ENCODE measurements around the gene NTM. TPM values are rescaled to one million over a fixed set of nuclear protein-coding genes. Genes with fewer than 3 reads are reported as not detected.

NTM gene
- polyA plus RNA-seq, 2 donors: 0.24 to 1.1 TPM

DNA sequence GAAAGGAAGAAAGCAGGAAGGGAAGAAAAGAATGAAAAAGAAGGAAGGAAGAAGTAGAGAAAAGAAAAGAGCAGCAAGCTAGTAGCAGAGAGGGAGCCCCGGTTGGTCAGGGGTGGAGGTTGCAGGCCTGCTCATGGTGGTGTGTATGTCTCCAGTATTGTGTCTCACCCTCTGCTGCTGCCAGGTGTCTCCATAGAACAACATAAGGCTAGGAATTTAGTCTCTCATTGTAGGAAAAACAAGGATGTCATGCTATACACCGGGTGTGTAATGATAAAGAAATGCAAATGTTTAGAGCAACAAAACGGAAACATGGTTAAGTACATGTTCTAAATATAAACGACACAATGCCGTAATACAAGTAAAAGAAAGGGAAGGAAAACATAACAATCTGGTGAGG, 342.5 kb downstream of the NTM start:
- H3K27me3 ChIP-seq (ENCODE audit: control insufficient read depth in 1 of 2, insufficient read depth in 2 of 2, low read length in 2 of 2): no peaks in the 10 kb centered on the region
- 78 to 79% methylated on average over 5 of the region's 5 CpGs for WGBS, 2 donors

DNA sequence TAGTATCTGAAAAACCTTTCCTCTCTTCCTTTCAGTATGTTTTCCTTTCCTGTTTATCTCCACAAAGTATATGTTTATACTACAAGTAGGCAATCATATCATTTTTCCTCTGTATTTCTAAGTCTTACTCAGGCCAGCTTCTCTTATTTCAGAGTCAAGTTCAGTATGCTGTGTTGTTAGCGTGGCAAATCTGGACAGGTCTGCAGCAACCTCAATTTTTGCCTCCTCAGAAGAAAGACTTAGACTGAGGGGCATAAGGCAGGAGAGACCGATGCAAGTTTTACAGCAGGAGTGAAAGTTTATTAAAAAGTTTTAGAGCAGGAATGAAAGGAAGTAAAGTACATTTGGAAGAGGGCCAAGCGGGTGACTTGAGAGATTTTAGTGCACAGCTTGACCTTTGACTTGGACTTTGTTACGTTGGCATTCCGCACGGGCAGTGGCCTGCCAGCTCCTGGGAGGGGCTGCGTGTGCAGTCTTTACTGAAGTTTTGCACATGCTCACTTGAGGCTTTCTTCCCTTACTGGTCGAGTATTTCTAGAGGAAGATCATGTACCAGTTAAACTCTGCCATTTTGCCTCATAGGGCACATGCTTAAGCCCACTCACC, 343.2 kb downstream of the NTM start:
- Histone ChIP-seq H3K27me3 (ENCODE audit: control insufficient read depth in 1 of 2, insufficient read depth in 2 of 2, low read length in 2 of 2) (no peaks in the 10 kb centered on the region), H3K4me3 (ENCODE audit: low read depth in 1 of 2, low read length in 2 of 2) (no peak overlapping the region), H3K9me3 (ENCODE audit: control insufficient read depth in 2 of 2, insufficient read depth in 1 of 2, low read depth in 1 of 2, low read length in 1 of 2) (no peaks in the 10 kb centered on the region), H3K27ac (ENCODE audit: low read depth in 2 of 2, low read length in 1 of 2) (no peak overlapping the region), H3K4me1 (ENCODE audit: control insufficient read depth in 2 of 2, insufficient read depth in 2 of 2, low read length in 1 of 2) (no peaks in the 10 kb centered on the region), H3K36me3 (ENCODE audit: control insufficient read depth in 2 of 2, insufficient read depth in 2 of 2, low read length in 1 of 2) (no peaks in the 10 kb centered on the region)
- 74 to 84% methylated on average over 8 of the region's 8 CpGs for WGBS, 2 donors

More for the DNA sequence above, 342.5 kb downstream of the NTM start:
- Histone ChIP-seq H3K4me3 (ENCODE audit: low read depth in 1 of 2, low read length in 2 of 2) (no peak overlapping the region), H3K9me3 (ENCODE audit: control insufficient read depth in 2 of 2, insufficient read depth in 1 of 2, low read depth in 1 of 2, low read length in 1 of 2) (no peaks in the 10 kb centered on the region), H3K4me1 (ENCODE audit: control insufficient read depth in 2 of 2, insufficient read depth in 2 of 2, low read length in 1 of 2) (no peaks in the 10 kb centered on the region), H3K27ac (ENCODE audit: low read depth in 2 of 2, low read length in 1 of 2) (no peak overlapping the region), H3K36me3 (ENCODE audit: control insufficient read depth in 2 of 2, insufficient read depth in 2 of 2, low read length in 1 of 2) (no peaks in the 10 kb centered on the region)

DNA sequence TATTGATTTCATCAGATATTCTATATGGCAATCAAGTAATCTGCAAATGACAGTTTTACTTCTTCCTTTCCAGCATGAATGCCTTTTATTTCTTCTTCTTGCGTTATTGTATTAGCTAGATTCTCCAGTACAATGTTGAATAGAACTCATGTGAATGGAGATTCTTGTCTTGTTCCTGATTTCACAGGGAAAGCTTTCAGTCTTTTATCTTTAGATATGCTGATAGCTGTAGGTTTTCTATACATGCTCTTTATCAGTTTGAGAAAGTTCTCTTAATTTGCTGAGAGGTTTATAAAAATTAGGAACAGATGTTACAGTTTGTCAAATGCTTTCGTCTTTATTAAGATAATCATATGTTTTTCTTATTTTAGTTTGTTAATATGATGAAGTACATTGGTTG, 347.2 kb downstream of the NTM start:
- no peaks in the 10 kb centered on the region for H3K9me3 ChIP-seq (ENCODE audit: control insufficient read depth in 2 of 2, insufficient read depth in 1 of 2, low read depth in 1 of 2, low read length in 1 of 2)
- WGBS, 2 donors: 80 to 82% methylated on average over 2 of the region's 2 CpGs
- H3K4me3 ChIP-seq (ENCODE audit: low read depth in 1 of 2, low read length in 2 of 2): no peak overlapping the region
- H3K36me3 ChIP-seq (ENCODE audit: control insufficient read depth in 2 of 2, insufficient read depth in 2 of 2, low read length in 1 of 2): no peaks in the 10 kb centered on the region
- H3K4me1 ChIP-seq (ENCODE audit: control insufficient read depth in 2 of 2, insufficient read depth in 2 of 2, low read length in 1 of 2): no peaks in the 10 kb centered on the region
- no peak overlapping the region for H3K27ac ChIP-seq (ENCODE audit: low read depth in 2 of 2, low read length in 1 of 2)
- no peaks in the 10 kb centered on the region for H3K27me3 ChIP-seq (ENCODE audit: control insufficient read depth in 1 of 2, insufficient read depth in 2 of 2, low read length in 2 of 2)

DNA sequence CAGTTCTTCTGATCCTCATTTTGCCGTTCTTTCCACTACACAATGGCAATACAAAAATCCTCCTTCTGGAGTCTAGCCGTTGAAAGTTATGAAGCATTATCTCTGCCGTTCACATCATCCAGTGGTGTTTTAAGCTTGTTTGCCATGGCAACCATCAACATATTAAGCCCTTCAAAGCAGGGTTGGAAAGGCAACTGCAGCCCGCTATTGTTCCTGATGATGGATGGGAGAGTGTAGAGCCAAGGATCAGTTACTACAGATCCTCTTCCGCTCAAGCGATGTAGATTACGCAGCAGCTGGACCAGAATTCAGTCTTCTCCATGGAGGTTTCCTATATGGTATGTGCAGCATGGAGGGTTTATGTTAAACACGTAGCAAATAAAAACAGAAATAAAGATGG, 352.7 kb downstream of the NTM start:
- Histone ChIP-seq H3K4me1 (ENCODE audit: control insufficient read depth in 2 of 2, insufficient read depth in 2 of 2, low read length in 1 of 2) (no peaks in the 10 kb centered on the region), H3K9me3 (ENCODE audit: control insufficient read depth in 2 of 2, insufficient read depth in 1 of 2, low read depth in 1 of 2, low read length in 1 of 2) (no peaks in the 10 kb centered on the region), H3K27me3 (ENCODE audit: control insufficient read depth in 1 of 2, insufficient read depth in 2 of 2, low read length in 2 of 2) (no peaks in the 10 kb centered on the region), H3K27ac (ENCODE audit: low read depth in 2 of 2, low read length in 1 of 2) (no peak overlapping the region), H3K36me3 (ENCODE audit: control insufficient read depth in 2 of 2, insufficient read depth in 2 of 2, low read length in 1 of 2) (no peaks in the 10 kb centered on the region), H3K4me3 (ENCODE audit: low read depth in 1 of 2, low read length in 2 of 2) (no peak overlapping the region)
- 30 to 58% methylated on average over 8 of the region's 8 CpGs for WGBS, 2 donors

DNA sequence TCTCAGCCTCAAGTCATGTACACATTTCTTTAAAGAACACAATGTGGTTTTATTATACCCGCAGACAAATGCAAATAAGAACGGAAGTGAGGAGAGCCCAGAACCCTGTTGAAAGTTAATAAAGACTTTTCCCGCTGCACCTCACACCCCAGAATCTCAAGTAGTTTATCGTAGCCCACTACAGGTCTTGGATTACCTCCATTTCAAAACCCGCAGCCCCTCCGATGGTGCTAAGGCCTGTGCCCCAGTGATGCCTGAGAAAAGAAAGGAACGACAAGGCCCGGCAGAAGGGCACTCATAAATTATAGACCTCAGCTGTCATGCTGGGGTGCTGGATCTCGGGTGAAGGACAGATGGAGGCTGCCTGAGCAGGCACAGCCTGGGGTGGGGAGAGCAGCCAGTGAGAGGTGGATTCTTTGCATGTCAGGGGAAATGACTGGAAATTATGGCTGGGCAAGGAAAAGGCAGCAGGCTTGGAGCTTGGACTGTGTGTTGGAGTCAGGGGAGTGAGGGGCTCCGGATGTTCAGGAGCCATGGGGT, 354.1 kb downstream of the NTM start:
- Histone ChIP-seq H3K9me3 (ENCODE audit: control insufficient read depth in 2 of 2, insufficient read depth in 1 of 2, low read depth in 1 of 2, low read length in 1 of 2) (no peaks in the 10 kb centered on the region), H3K27ac (ENCODE audit: low read depth in 2 of 2, low read length in 1 of 2) (no peak overlapping the region), H3K27me3 (ENCODE audit: control insufficient read depth in 1 of 2, insufficient read depth in 2 of 2, low read length in 2 of 2) (no peaks in the 10 kb centered on the region), H3K36me3 (ENCODE audit: control insufficient read depth in 2 of 2, insufficient read depth in 2 of 2, low read length in 1 of 2) (no peaks in the 10 kb centered on the region), H3K4me1 (ENCODE audit: control insufficient read depth in 2 of 2, insufficient read depth in 2 of 2, low read length in 1 of 2) (no peaks in the 10 kb centered on the region), H3K4me3 (ENCODE audit: low read depth in 1 of 2, low read length in 2 of 2) (no peak overlapping the region)
- WGBS, 2 donors: 80 to 84% methylated on average over 10 of the region's 10 CpGs

DNA sequence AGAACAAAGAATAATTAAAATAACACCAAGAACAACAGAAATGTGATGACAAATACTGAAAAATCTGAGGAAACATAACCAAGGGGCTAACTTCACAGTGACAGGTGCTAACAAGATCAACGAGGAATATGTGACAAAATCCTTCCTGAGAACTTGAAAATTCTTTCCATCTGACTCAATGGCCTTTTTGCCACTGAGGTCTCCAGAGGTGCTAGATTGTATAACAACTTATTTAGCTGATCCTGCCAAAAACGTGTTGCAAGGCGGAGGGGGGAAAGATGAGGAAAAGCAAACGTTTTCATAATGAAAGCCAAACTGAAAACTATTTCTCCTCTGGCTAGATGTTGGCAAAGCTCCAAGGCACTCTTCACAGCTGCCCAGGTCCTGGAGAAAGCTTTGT, 364.5 kb downstream of the NTM start:
- Histone ChIP-seq H3K4me1 (ENCODE audit: control insufficient read depth in 2 of 2, insufficient read depth in 2 of 2, low read length in 1 of 2) (no peaks in the 10 kb centered on the region), H3K36me3 (ENCODE audit: control insufficient read depth in 2 of 2, insufficient read depth in 2 of 2, low read length in 1 of 2) (no peaks in the 10 kb centered on the region), H3K9me3 (ENCODE audit: control insufficient read depth in 2 of 2, insufficient read depth in 1 of 2, low read depth in 1 of 2, low read length in 1 of 2) (no peaks in the 10 kb centered on the region), H3K4me3 (ENCODE audit: low read depth in 1 of 2, low read length in 2 of 2) (no peak overlapping the region), H3K27ac (ENCODE audit: low read depth in 2 of 2, low read length in 1 of 2) (no peak overlapping the region), H3K27me3 (ENCODE audit: control insufficient read depth in 1 of 2, insufficient read depth in 2 of 2, low read length in 2 of 2) (no peaks in the 10 kb centered on the region)
- 26 to 29% methylated on average over 4 of the region's 4 CpGs for WGBS, 2 donors

DNA sequence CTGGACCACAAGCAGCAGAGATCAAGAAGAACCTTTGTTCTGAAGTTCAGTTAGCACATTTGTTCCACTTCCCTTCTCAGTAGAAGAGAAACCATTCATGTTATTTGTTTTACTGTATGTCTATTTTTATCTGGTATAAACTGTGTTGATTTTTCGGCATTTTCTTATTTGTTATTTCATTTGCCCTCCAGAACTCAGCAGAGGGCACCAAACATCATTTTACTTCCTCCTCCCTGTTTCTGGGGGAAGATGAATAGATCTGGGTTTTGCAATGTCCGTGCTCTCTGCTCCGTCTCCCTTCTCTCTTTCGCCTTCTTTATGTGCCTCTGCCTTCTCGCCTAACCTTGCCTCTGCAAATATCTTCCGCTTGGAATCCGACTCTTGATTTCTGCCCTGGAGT, 366.9 kb downstream of the NTM start:
- Histone ChIP-seq H3K36me3 (ENCODE audit: control insufficient read depth in 2 of 2, insufficient read depth in 2 of 2, low read length in 1 of 2) (no peaks in the 10 kb centered on the region), H3K27me3 (ENCODE audit: control insufficient read depth in 1 of 2, insufficient read depth in 2 of 2, low read length in 2 of 2) (no peaks in the 10 kb centered on the region), H3K27ac (ENCODE audit: low read depth in 2 of 2, low read length in 1 of 2) (no peak overlapping the region), H3K4me1 (ENCODE audit: control insufficient read depth in 2 of 2, insufficient read depth in 2 of 2, low read length in 1 of 2) (no peaks in the 10 kb centered on the region), H3K4me3 (ENCODE audit: low read depth in 1 of 2, low read length in 2 of 2) (no peak overlapping the region), H3K9me3 (ENCODE audit: control insufficient read depth in 2 of 2, insufficient read depth in 1 of 2, low read depth in 1 of 2, low read length in 1 of 2) (no peaks in the 10 kb centered on the region)
- WGBS, 2 donors: 46 to 49% methylated on average over 7 of the region's 7 CpGs

DNA sequence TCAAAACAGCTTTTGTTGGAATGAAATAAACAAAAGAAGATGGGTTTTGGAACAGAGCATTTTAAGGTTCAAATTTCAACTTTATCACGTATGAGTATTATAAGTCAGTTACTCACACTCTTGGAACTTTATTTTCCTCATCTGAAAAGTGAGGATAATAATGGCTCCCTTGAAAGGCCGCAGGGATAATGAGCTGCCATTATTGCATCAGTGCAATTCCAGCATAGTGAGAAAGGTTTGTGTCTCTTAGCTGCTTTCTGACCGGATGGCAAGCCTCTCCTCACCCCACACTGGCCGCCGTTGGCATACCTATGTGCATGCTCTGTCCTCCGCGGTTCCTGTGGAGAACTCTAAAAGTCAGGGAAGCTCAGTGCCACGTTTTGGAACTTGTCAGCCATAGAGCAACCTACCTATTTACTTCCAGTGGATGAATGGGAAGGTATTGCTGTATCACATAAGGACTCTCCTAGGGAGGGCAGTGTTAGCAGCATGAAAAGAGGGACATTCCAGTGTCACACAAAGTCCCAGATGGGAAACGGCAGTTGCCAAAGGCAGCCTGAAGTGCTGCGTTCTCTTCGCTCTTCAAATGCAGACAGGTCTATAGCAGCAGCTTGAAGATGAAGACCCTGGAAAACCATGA, 368.9 kb downstream of the NTM start:
- 71 to 74% methylated on average over 11 of the region's 11 CpGs for WGBS, 2 donors
- Histone ChIP-seq H3K27ac (ENCODE audit: low read depth in 2 of 2, low read length in 1 of 2) (no peak overlapping the region), H3K36me3 (ENCODE audit: control insufficient read depth in 2 of 2, insufficient read depth in 2 of 2, low read length in 1 of 2) (no peaks in the 10 kb centered on the region), H3K4me1 (ENCODE audit: control insufficient read depth in 2 of 2, insufficient read depth in 2 of 2, low read length in 1 of 2) (no peaks in the 10 kb centered on the region), H3K27me3 (ENCODE audit: control insufficient read depth in 1 of 2, insufficient read depth in 2 of 2, low read length in 2 of 2) (no peaks in the 10 kb centered on the region), H3K4me3 (ENCODE audit: low read depth in 1 of 2, low read length in 2 of 2) (no peak overlapping the region), H3K9me3 (ENCODE audit: control insufficient read depth in 2 of 2, insufficient read depth in 1 of 2, low read depth in 1 of 2, low read length in 1 of 2) (no peaks in the 10 kb centered on the region)

DNA sequence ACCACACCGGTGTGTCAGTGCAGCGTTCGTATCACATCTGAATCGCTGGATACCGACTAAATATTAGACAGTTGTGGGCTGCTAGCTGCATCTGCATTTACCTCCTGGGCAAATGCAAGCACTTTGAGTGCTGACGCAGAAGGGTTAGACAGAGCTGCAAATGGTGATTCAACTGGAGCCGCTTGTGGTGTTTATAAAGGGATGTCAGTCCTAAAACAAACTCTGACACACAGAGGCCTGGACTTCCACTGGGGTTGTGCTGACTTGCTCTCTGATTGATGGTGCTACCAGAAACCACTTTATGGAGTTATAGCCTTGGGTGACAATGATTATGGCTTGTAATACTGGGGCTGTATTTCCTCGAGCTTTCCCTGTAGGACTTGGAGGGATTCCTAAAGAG, 374.4 kb downstream of the NTM start:
- Histone ChIP-seq H3K27ac (ENCODE audit: low read depth in 2 of 2, low read length in 1 of 2) (no peak overlapping the region), H3K36me3 (ENCODE audit: control insufficient read depth in 2 of 2, insufficient read depth in 2 of 2, low read length in 1 of 2) (no peaks in the 10 kb centered on the region), H3K27me3 (ENCODE audit: control insufficient read depth in 1 of 2, insufficient read depth in 2 of 2, low read length in 2 of 2) (no peaks in the 10 kb centered on the region), H3K4me3 (ENCODE audit: low read depth in 1 of 2, low read length in 2 of 2) (no peak overlapping the region), H3K4me1 (ENCODE audit: control insufficient read depth in 2 of 2, insufficient read depth in 2 of 2, low read length in 1 of 2) (no peaks in the 10 kb centered on the region), H3K9me3 (ENCODE audit: control insufficient read depth in 2 of 2, insufficient read depth in 1 of 2, low read depth in 1 of 2, low read length in 1 of 2) (no peaks in the 10 kb centered on the region)
- WGBS, 2 donors: 62 to 67% methylated on average over 8 of the region's 8 CpGs

DNA sequence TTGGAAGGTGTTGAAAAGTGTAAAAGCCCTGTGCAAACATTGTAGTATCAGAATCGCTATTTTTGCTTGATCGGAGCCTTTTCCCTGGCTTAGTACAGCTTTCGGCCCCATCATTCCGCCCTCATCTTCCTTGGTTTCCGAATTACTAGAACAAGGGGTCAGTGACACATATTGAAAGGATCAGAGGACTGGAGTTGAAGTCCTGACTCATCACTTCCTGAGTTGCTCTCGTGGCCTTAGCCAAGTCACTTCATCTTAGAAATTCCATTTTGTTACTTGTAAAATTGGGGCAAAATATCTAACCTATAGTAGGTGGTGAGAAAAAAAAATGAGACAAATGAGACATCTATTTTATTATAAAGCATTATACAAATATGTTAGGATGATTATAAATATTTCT, 375.0 kb downstream of the NTM start:
- Histone ChIP-seq H3K27ac (ENCODE audit: low read depth in 2 of 2, low read length in 1 of 2) (no peak overlapping the region), H3K27me3 (ENCODE audit: control insufficient read depth in 1 of 2, insufficient read depth in 2 of 2, low read length in 2 of 2) (no peaks in the 10 kb centered on the region), H3K4me1 (ENCODE audit: control insufficient read depth in 2 of 2, insufficient read depth in 2 of 2, low read length in 1 of 2) (no peaks in the 10 kb centered on the region), H3K9me3 (ENCODE audit: control insufficient read depth in 2 of 2, insufficient read depth in 1 of 2, low read depth in 1 of 2, low read length in 1 of 2) (no peaks in the 10 kb centered on the region), H3K4me3 (ENCODE audit: low read depth in 1 of 2, low read length in 2 of 2) (no peak overlapping the region), H3K36me3 (ENCODE audit: control insufficient read depth in 2 of 2, insufficient read depth in 2 of 2, low read length in 1 of 2) (no peaks in the 10 kb centered on the region)
- WGBS, 2 donors: 57 to 59% methylated on average over 6 of the region's 6 CpGs
